DMS 273 (cell line): ENCODE data around the gene WDR89.
A peak's percentile ranks its signal among the peaks of the same experiment; 100 is the strongest.
"Not testable (repeated sequence)": the region's sequence is repeated elsewhere in the genome, so short reads cannot be mapped to it uniquely, and the experiment has no call there.

Experiments
- DNase-seq: peaks from one replicate; lab custom pipeline; 2025; ENCODE audit not compliant: unreplicated experiment; lab: John Stamatoyannopoulos, UW

Gene WDR89

GRCh38 chr14:63598807-63599206 lies 42.9 kb downstream of the WDR89 start:
- DNase-seq = no peak

DNA sequence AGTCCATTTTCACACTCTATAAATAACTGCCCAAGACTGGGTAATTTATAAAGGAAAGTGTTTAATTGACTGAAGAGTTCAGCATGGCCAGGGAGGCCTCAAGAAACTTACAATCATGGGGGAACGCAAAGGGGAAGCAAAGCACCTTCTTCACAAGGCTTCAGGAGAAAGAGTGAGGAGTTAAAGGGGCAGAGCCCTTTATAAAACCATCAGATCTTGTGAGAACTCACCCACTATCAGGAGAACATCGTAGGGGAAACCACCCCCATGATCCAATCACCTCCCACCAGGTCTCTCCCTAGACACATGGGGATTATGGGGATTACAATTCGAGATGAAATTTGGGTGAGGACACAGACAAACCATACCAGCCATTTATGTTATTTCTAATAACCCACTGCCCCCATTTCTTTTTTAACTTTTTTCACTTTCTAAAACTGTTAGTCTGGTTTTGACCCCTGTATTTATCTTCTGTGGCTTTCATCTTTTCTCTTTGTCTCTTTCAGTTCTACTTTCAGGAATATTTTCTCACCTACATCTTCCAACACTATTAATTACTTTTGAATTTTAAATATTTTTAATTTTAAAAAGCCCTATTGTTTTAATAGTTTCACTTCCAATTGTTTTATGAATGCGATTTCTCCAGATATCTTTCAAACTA lies 44.5 kb downstream of the WDR89 start:
- no peak for DNase-seq

DNA sequence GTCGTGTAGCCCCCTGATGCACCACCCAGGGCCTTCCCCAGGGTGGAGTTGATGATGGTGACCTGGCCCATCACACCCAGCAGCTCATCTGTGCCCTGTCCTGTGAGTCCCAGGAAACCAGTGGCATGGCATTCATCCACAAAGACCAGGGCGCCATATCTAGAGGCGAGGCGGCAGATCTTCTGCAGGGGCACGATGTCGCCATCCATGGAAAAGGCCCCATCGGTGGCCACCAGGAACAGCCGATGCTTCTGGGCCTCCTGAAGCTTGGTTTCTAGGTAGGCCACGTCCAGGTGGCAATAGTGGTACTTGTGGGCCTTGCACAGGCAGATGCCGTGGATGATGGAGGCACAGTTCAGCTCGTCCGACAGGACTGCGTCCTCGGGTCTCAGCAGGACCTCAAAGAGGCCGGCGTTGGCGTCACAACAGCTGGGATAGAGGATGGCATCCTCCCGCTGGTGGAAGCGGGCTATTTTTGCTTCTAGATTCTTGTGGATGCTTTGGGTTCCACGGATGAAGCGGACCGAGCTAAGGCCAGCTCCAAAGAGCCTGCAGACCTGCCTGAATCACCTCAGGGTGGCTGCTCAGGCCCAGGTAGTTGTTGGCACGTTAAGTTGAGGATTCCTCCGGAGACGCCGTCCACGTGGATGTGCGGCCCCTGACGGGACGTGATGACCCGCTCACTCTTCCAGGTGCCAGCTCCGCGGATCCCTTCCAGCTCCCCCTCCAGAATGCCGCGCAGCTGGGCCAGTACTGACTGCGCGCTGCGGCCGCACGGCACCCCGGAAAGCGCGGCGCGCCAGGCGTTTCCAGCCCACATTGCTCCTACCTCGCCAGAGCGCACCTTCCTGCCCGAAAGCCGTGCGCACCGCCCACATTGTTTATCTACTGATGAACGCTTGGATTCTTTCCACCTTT lies 47.0 kb downstream of the WDR89 start:
- no peak for DNase-seq

DNA sequence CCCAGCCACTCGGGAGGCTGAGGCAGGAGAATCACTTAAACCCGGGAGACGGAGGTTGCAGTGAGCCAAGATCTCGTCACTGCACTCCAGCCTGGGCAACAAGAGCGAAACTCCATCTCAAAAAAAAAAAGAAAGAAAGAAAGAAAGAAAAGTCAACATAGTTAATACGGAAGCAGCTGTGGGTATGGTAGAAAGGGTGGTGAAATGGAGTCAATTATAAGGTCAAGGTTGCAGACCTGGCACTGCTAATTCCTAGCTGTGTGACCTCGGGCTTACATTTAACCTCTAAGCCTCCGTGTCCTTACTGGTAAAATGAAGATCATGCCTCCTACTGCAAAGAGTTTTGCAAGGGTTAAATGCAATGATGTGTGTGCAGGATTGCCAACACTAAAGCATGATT lies 58.6 kb downstream of the WDR89 start:
- not testable (repeated sequence) for DNase-seq

DNA sequence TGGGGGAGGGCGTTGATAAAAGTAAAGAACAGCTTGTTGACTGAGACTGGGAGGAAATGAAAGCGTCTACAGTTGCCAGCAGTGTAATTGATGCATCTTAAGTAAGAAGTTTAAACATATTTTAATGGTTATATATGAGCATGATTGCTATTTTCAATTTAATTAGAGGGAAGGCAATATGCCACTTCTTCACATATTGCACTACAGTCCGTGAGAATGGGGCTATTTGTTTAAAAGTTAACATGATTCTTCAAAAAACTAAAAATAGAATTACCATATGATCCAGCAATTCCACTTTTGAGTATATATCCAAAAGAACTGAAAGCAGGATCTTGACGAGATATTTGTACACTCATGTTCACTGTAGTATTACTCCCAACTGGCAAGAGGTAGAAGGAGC lies 60.2 kb downstream of the WDR89 start:
- DNase-seq = peak; percentile 43

DNA sequence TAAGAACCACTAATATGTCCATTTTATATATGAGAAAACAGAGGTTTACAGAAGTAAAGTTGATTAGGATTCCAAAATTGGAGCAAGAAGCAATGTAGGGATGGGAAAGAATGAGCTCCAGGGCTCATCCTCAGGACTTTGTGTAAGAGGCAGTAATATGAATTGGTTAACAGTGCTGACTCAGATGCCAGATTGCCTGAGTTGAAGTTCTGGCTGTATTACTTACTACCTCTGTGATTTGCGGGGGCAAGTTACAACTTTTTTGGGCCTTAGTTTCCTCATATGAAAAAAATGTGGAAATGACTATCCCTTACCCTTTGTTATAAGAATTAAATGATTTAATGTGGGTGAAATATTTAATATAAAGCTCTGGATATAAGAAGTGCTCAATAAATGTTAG lies 63.4 kb downstream of the WDR89 start:
- DNase-seq = no peak

DNA sequence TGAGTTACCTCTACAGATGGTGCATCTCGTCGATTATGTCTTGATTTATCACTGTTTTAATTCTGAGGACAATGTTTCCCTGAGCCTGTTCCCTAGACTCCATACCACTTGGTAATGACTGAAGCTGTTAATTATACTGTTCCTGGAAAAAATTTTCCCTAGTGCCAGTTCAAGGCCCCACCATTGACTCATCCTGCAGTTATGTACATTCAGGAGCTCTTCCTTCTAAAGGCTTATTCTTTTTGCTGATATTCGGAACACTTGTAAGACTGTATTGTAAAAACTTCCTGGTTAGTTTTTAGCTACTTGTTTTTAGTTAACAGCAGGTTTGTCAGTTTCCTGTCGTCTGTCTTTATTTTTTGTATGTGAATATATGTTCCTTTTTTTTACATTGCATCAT lies 68.1 kb downstream of the WDR89 start:
- no peak for DNase-seq

DNA sequence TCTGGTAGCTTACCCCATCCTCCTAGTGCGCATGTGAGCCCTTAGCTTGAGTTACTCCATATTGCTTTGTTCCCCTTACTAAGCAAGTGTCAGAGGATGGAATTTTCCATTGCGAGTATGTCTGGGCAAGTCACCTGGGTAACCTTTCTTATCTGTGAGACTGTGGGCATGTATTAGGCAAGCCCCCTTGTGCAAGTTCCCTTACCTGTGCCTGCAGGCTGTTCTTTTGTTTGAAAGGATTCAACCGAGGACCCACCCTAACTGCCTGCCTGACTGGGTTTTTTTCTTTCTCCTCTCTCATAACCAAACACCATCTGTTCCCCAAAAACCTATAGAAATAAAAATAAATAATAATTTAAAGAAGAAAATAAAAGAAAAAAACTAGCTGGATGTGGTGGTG lies 76.2 kb downstream of the WDR89 start:
- no peak for DNase-seq

- DNase-seq = no peak
Observed at GRCh38 chr14:63564318-63564717, 77.4 kb downstream of the WDR89 start.

GRCh38 chr14:63563370-63564026 lies 78.2 kb downstream of the WDR89 start:
- DNase-seq = no peak

DNA sequence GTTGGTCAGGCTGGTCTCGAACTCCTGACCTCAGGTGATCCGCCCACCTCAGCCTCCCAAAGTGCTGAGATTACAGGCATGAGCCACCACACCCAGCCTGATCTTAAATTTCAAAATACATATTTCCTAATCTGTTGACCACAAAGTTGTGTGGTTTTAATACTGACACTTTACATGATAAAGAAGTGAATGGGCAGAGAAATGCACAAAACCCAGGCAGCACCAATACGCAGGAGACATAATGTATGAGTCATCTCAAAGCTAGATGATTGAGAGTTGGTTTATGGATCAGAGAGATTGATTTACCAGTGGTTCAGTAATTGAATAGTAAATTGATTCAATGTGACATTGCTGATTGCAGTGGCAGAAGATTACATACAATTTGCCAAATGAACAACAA lies 79.3 kb downstream of the WDR89 start:
- DNase-seq = no peak

DNA sequence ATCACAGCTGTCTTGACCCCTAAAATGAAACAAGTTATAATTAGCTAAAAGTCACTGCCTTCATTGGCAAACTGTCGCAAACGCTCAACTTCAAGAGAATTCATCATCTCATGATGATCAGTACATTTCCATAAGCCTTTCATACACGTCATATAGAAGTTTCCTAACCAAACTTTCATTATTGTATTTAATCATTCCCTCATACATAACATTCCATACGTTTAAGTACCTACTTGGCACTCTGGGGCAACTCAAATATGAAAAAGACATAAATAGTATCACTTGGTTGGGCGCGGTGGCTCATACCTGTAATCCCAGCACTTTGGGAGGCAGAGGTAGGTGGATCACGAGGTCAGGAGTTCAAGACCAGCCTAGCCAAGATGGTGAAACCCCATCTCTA lies 86.1 kb downstream of the WDR89 start:
- DNase-seq = no peak

- no peak for DNase-seq
Observed at GRCh38 chr14:63551332-63551731, 90.3 kb downstream of the WDR89 start.

DNA sequence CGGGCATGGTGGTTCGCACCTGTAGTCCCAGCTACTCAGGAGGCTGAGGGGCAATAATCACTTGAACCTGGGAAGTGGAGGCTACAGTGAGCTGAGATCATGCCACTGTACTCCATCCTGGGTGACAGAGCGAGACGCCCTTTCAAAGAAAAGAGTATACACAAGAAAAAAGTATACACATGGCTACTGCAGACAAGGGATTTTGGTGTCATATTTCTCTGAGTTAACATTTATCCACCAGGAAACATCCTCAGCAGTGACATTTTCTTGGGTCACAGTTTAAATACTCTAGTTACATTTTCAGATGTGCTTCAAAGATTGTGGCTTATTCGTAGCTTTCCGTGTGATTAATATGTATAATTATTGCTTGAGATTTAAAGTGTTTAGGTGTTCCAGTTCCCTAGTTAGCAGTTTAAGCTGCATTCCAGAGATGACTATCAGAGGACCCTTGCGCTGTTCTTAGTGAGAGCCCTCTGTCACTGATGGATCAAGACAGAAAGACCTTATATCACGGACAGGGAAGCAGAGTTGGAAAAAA lies 93.8 kb downstream of the WDR89 start:
- no peak for DNase-seq
